Neural cell (in vitro differentiated cells): ENCODE results near the gene C22orf23.

ENCODE experiments used
- CTCF ChIP-seq: fragments of 450-650 bp; IDR thresholded peaks from 2 replicates; pipeline ENCODE4 v1.5.1; 2014; ENCODE audit warnings: antibody characterized with exemption, mild to moderate bottlenecking, moderate library complexity; ENCODE audit not compliant: poor library complexity, severe bottlenecking
- EP300 ChIP-seq: fragments of 450-650 bp; conservative IDR thresholded peaks from 2 replicates; pipeline ENCODE4 v1.6.1; 2014; ENCODE audit warnings: antibody characterized with exemption, mild to moderate bottlenecking, moderate library complexity; ENCODE audit not compliant: poor library complexity, severe bottlenecking
- EZH2 ChIP-seq: fragments of 200-600, 300-800 bp; shearing (Covaris generic), sonication (generic); IDR thresholded peaks from 2 replicates; pipeline ENCODE4 v1.6.1; 2014; ENCODE audit warnings: antibody characterized with exemption, low read length, borderline replicate concordance, mild to moderate bottlenecking; ENCODE audit not compliant: insufficient read depth, poor library complexity, severe bottlenecking
- RAD21 ChIP-seq: fragments of 450-650 bp; conservative IDR thresholded peaks from 2 replicates; pipeline ENCODE4 v1.6.1; 2014; ENCODE audit warnings: antibody characterized with exemption, mild to moderate bottlenecking, moderate library complexity
- REST ChIP-seq: IDR thresholded peaks from 2 replicates; pipeline ENCODE4 v1.6.1; 2012; ENCODE audit warnings: borderline replicate concordance
- SMC3 ChIP-seq: fragments of 450-650 bp; conservative IDR thresholded peaks from 2 replicates; pipeline ENCODE4 v1.6.1; 2014; ENCODE audit warnings: antibody characterized with exemption, mild to moderate bottlenecking, moderate library complexity; ENCODE audit not compliant: poor library complexity
- TAF1 ChIP-seq: IDR thresholded peaks from 2 replicates; pipeline ENCODE4 v1.6.1; 2012; ENCODE audit warnings: low read depth

DNA sequence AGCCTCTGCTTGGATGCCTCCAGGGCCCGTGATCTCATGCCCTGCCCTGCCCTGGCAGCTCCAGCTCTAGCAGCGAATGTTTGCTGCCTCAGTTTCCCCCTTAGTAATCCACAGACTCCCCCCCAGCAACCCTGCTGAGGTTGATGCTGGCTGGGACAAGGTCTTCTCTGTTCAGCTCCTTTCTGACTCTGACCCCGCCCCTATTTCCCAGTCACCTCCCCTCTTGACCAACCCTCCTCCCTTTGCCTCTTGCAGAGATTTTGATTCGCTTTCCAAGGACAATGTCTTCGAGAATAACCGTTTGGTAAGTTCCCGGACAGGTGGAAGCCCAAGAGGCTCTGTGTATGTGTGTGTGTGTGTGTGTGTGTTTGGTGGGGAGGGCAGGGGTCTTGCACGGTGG lies 41.7 kb downstream of the C22orf23 start:
- TF ChIP-seq CTCF (no peak), TAF1 (no peak), REST (no peak), EP300 (no peak), EZH2 (no peak), RAD21 (no peak), SMC3 (no peak)
